GM18907 (cell line): ENCODE data around the gene CMTM8.

Experiments used
- ATAC-seq: cut with Tn5 transposase; IDR thresholded peaks from one replicate; pipeline ENCODE4 v1.9.1; 2021; ENCODE audit warnings: mild to moderate bottlenecking, moderate library complexity; ENCODE audit not compliant: unreplicated experiment

The CMTM8 gene

GRCh38 chr3:32405711-32406323 is 167.3 kb downstream of the CMTM8 start:
- no peak for ATAC-seq

GRCh38 chr3:32406486-32407408 is 168.3 kb downstream of the CMTM8 start:
- no peak for ATAC-seq

GRCh38 chr3:32410367-32411246 is 172.1 kb downstream of the CMTM8 start:
- no peak for ATAC-seq

- no peak for ATAC-seq
Observed at GRCh38 chr3:32411442-32411841, 173.0 kb downstream of the CMTM8 start.

- no peak for ATAC-seq
Observed at GRCh38 chr3:32412887-32413286, 174.4 kb downstream of the CMTM8 start.

- ATAC-seq, result no peak
Observed at GRCh38 chr3:32413845-32414521, 175.5 kb downstream of the CMTM8 start.

GRCh38 chr3:32414522-32415202 is 176.2 kb downstream of the CMTM8 start:
- ATAC-seq, result peak; percentile 60

GRCh38 chr3:32419742-32420125 is 181.3 kb downstream of the CMTM8 start:
- no peak for ATAC-seq
